T-helper 2 cell (primary cell): Measurements from ENCODE around the gene AMOTL1.

ENCODE experiments used
- DNase-seq, 5 experiments: peaks; one replicate each; pipeline versions ENCODE4 v3.0.0 to v3.0.0-alpha.2; 2012 to 2022
- total RNA-seq, 2 donors: gene quantifications; one replicate each; lab custom pipeline; 2026; lab: John Stamatoyannopoulos, UW

The AMOTL1 gene
- total RNA-seq = 0.62 to 4.4 reads per million in 2 donors

DNA sequence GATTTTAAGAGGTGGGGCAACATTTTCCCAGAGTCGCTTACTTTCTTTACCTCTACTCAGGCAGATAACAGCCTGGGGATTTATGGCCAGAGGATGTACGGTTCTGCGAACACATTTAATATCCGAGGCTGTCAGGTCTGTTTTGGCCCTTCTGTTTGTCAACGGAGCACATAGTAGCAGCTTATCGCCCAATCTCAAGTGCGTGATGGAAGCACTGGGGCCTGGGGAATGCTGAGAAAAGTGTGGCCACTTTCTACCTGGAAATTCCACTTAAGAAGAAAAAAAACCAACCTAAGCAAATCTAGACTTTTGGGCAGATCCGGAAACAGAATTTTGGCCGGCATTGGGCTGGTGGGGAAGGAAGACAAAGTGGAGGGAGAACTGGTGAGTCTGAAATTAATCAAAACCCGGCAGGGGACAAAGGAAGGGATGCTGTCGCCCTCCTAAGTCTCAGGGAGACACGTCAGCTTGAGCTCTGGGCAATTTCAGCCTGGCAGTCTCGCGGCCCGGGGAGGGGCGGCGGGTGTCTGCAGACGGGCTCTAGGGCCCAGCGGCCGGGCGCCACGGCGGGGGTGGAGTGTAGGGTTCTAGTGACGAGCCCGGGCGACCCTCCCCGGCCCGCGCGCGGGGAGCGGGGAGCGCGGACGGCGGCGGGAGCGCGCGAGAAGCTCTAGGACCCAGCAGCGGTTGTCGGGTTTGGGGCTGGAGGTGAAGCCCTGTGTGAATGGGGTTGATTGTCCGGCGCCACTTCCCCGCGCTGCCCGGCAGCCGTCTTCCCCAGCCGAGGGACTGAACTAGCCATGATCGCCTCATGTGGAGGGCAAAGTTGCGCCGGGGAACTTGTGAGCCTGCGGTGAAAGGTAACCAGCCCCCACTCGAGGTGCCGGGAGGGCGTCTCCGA is at the start of gene AMOTL1:
Gene AMOTL1, plus strand, starts transcription at position 656 of the 901 bp plus-strand sequence. Its CDS starts 156 bp downstream, at position 812.
- peak in 1 of 5 experiments; percentile 40 for DNase-seq

DNA sequence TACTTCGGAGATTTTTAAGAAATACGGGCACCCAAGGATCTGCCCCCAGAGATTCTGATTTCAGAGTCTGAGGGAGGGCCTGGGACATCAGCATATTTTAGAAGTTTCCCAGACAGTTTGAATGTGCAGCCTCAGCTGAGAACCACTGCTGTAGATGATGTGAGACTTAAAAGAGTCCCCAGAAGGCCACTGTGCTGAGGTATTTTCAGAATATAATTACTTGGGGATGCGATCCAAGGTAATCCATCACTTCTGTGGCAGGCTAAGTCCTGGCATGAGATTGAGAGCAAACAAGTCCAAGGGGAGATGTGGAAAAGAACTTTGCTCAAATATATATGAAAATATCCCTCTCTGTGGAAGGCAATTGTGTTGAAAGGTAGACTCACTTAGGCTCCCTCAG is 48.3 kb upstream of the AMOTL1 start:
- DNase-seq = no peak

DNA sequence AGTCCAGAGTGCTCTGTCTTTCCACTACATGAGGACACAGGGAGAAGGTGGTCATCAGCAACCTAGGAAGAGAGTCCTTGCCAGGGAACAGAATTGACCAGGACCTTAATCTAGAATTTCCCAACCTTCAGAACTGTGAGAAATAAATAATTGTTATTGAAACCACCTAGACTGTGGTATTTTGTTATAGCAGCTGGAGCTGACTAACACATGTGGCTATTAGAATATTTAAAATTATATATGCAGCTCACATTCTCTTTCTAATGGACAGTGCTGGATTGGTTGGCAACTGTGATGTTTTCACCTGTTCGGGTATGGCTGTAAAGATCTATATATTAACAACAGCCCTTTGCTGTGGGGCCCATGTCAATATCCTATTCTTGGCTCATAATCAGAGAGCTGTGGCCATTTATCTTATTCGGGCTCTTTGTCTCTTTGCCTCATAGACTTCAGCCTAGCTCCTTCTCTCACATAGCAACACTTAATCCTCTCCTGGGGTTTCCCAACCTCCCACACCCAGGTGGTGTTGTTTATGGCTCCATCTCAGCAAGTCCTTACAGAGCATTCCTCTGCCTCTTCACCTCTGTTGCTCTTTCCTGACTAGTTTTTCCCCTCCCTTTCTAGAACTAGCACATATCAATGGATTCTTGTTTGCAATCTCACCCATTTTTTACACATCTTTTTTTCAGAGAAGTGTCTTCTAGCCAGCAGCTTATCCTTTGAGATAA is 46.4 kb upstream of the AMOTL1 start:
- no peak for DNase-seq

- no peak for DNase-seq
Observed at GRCh38 chr11:94722735-94723134, 45.4 kb upstream of the AMOTL1 start.

- DNase-seq = no peak
Observed at GRCh38 chr11:94725097-94725496, 43.1 kb upstream of the AMOTL1 start.

DNA sequence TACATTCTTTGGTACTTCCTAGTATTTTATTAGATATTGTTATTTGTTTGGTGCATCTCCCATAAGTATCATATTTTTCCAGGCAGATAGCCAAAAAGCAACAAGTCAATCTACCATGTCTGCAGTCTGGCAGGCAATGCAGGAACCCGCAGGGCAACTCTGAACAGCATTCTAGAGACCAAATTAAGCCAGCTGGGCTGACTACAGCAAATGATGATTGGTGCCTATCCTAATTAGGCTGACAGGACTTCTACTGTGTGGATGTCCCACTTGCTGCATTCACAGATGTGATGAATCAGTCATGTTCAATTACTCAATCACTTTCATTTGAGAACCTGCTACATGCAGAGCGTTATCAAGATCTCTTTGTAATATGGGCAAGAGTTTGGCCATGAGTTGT is 40.3 kb upstream of the AMOTL1 start:
- no peak for DNase-seq

- DNase-seq = no peak
Observed at GRCh38 chr11:94728541-94728940, 39.6 kb upstream of the AMOTL1 start.

GRCh38 chr11:94728966-94729751 is 39.0 kb upstream of the AMOTL1 start:
- no peak for DNase-seq

DNA sequence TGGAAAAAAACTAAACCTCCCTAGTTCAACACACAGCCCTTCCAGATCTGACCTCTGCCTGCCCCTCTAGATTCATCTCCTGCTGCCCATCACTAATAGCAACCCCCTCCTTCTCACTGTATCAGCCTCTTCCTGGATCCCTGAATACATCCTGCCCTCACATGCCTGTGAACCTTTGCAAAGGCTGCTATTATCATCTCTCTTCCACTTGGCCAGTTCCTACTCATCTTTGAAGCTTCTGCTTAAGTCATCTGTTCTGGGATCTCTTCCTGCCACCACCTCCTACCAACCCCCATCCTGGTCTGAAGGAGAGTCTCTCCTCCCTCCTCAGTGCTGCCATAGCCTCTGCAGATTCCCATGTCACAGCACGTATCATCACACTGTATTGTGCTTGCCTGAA is 38.0 kb upstream of the AMOTL1 start:
- no peak for DNase-seq

DNA sequence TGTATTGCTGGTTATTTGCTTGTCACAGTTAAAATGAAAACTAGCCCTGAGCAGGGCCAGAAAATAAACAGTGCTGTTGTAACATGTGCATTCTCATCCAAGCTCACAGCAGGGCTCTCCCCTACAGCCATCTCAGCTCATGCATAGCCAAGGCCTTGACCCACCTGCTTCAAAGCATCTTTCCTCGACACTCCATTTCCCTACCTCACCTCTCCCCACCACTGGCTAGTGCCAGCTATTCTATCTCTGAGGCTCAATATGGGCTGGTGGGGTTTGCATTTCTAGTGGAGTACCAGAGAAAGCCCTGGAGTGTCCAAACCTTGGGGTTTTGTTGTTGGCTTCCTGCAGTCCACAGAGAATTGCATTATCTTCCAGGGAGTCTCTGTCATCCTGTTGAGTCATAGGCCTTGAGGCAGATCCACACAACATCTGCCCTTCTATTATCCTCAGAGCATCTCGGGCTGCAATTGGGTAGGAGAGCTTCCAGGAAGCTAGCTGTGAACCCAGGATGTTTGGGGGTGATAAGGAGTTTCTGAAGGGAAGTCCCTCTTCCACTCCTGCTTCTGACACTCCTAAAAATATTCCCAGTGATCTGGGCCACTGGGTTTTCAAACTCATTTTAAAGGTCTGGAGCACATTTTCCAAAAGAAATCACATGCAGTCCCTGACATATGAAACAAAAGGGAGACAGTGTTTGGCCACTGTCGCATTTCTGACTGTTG is 36.1 kb upstream of the AMOTL1 start:
- no peak for DNase-seq

- no peak for DNase-seq
Observed at GRCh38 chr11:94732617-94733281, 35.4 kb upstream of the AMOTL1 start.

DNA sequence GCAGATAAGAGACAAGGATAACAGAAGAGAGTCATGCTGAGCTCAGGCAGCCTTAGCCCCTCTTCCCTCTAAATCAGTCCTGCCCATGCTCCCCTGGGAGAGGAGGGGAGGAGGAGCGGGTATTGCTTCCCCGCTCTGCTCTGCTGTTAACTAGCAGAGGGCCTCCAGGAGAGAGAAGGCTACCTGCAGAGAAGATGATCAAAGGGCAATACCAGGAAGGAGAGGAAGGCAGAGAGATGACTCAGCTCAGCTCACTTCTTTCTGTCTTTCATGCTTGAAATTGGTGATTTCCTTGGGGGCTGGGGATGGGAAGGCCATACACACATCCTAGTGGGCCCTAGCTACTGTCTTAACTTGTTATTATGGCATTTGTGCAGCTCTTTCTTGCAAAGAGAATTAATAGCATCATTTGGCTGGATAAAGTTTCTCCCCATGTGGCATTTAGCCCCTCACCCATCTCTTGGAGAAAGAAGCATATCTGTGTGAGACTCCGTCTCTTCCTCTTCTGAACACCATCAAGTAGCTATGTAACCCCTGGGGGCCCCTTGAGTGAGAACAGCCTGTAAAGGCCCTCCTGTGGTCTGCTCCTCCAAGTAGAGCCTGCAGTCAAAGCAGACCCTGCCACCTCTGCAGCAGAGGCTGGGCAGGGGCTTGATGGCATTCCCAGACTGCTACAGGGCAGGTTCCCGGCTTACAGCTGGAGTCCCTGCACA is 33.4 kb upstream of the AMOTL1 start:
- no peak for DNase-seq

DNA sequence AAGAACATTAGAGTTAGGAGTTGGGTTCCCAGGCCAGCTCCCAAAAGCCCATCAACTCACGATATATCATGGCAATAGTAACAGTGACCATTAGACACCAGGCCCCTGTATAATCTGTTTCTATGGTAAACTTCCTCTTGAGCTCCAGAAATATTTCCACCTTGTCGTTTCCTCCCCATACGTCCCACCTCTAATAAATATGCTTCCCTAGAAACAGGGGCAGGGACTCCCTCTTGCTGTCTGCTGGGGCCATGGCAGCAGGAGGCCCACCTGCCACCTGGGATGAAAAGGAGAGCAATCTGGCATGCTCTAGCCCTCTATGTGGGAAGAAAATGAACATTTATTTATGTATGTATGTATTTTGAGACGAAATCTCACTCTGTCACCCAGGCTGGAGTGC is 32.2 kb upstream of the AMOTL1 start:
- no peak for DNase-seq

DNA sequence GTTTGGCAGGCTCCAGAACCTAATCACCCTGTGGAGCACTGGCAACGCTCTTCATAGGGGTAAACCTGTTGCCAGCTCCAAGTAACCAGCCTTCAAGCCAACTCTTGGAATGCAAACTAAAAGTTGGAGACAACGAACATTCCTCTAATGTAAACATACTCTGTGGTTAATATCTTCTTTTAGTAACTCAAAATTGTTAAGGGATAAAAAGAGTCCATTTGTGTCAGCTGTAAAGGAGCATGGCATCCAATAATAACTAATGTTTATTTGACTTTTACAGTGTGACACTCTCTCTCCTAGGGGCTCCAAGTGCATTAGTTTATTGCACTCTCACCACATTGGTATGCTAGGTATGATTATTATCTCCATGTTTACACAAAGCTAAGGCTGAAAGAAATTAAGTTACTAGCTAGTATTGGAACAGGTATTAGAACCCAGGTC is 31.0 kb upstream of the AMOTL1 start:
- DNase-seq = no peak

DNA sequence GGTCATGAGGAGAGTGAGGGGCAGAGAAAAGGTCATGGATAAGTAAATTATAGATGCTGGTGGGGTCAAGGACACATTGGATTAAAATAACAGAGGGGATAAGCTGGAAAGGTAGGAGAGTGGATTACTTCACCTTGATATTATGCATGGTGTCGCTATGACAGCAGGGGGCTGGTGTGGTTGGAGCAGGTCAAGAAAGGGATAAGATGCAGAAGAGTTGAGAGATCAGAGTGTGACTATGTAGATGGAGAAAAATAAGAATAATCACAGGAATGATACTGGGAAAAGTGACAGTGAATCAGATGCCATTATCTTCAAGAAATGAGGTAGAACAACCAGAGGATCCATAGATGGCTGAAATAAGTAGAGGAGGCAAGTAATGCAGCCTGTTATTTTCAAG is 29.4 kb upstream of the AMOTL1 start:
- DNase-seq = no peak

- DNase-seq = no peak
Observed at GRCh38 chr11:94739331-94739730, 28.8 kb upstream of the AMOTL1 start.

DNA sequence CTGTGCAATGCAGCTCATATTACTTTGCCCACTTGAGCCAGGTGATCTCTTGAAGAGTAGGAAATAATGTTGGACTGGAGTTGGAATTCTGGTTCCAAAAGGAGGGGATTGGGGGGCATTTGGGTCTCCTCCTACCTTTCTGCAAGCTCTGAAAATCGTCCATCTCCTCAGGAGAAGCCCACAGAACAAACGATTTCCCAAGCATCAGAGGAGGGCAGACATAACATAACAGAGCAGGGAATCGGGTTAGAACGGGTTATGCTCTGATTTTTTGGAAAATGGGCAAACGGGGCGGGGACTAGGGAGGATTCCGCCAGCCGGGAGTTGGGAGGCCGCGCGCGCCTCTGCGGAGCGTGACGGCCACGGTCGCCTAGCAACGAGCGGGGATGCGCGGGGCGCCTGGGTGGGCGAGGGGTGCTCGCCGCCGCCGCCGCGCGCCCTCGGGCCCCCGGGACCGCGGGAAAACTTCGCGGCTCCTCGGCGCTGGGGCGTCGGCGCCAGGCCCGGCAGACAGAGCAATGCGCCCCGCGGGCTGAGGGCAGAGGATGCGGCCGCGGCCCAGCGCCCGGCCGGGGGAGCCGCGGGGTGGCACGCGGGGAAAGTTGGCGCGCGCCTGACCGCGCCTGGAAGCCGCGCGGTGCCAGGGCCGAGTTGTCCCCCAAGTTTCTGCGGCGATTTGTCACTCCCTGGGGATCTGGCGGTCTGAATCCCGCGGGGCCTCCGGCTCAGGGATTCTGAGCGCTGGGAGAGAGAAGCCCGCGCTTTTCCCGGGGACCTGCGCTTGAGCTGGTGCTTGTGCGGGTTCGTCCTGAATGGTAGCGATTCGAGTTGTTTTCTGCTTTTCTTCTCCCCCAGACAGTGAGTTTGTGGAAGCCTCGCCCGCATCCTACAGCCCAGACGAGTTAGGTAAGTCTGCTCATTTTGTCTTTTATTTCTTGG is 27.8 kb upstream of the AMOTL1 start:
- peak in 1 of 5 experiments; percentile 3 for DNase-seq

GRCh38 chr11:94741022-94741679 is 27.0 kb upstream of the AMOTL1 start:
- DNase-seq = peak in 1 of 5 experiments; percentile 30

DNA sequence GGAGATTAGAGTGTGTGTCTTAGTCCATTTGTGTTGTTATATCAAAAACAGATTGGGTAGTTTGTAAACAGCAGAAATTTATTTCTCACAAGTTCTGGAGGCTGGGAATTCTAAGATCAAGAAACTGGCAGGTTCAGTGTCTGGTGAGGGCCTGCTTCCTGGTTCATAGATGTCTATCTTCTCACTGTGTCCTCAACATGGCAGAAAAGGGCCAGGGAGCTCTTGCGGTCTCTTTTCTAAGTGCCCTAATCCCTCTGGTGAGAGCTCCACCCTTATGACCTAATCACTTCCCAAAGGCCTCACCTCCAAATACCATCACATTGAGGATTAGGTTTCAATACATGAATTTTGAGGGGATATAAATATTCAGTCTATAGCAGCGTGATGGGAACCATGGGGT is 25.5 kb upstream of the AMOTL1 start:
- no peak for DNase-seq
